Measurements from ENCODE around the gene TSPEAR. TPM values are rescaled to one million over a fixed set of nuclear protein-coding genes. Genes with fewer than 3 reads are reported as not detected.

TSPEAR gene
- total and polyA plus RNA-seq, 9 of the 15 experiments (the other 6 are each of a cell fraction or from before 2014, with no cell fraction given), result not detected

DNA sequence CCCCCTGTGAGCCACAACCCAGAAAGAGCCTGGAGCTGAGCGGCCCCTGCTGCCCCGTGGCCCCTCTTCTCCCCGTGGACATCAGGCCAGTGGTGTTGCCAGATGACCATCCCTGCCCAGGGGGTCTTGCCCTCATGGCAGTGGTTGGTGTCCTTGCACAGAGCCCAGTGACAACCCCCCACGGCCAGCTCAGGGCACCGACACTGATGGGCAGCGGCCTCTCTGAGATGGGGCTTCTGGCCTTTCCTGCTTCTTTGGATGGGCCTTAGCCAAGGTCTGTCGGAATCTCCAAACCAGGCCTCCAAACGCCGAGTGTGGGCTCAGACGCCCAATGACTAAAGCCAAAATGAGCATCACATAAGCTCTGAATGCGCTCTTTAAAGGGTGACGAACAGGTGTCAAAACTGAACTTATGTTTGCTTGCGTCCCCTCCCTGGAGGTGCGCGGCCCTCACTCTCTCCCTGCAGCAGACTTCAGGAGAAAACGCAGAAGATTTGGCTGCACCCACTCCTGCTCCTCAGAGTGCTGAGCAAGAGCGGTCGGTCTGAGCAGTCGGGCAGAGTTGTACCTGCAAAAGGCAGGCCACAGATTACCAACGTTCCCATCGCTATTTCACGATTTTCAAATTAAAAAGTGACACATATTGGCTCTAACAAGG, 48.4 kb upstream of the TSPEAR start:
- Histone ChIP-seq H3K27me3 (ENCODE audit: control insufficient read depth in 2 of 2, insufficient read depth in 2 of 2, low read length in 2 of 2) (peaks cover 6 to 17% of the 10 kb centered on the region in 2 experiments; a peak in 1 of 5 replicates), H3K9me1 (ENCODE audit: control insufficient read depth, insufficient read depth, low read length) (no peaks in the 10 kb centered on the region), H3K9me3 (replicated peaks; ENCODE audit: control insufficient read depth, insufficient read depth, low read depth, low read length) (no peaks in the 10 kb centered on the region), H3K4me1 (replicated peaks in 1 of 2; ENCODE audit: control insufficient read depth in 2 of 2, insufficient read depth in 2 of 2, low read length in 2 of 2) (peaks cover 2 to 41% of the 10 kb centered on the region in 2 experiments; a peak in 4 of 5 replicates), H3K4me3 (no peak overlapping the region), H3K9ac (ENCODE audit: insufficient read depth in 1 of 2, low read depth in 2 of 2, low read length in 2 of 2) (no peak overlapping the region), H3K79me2 (ENCODE audit: control insufficient read depth, insufficient read depth, low read length) (no peaks in the 10 kb centered on the region), H3K36me3 (ENCODE audit: control insufficient read depth, insufficient read depth, low read length) (no peaks in the 10 kb centered on the region), H3K4me2 (ENCODE audit: insufficient read depth, low read length) (no peak overlapping the region), H3K27ac (ENCODE audit: extremely low read depth, low read depth, low read length) (no peak overlapping the region), H4K20me1 (replicated peaks; ENCODE audit: control insufficient read depth, insufficient read depth, low read length) (0 out of 2 replicates have a peak, but pooled peaks cover 11% of the 10 kb centered on the region), H2AFZ (ENCODE audit: low read depth, low read length) (no peak overlapping the region)
- intact Hi-C loops (cut with micrococcal nuclease), result no loop called here
- no peak for DNase-seq (ENCODE audit: extremely low read depth in 1 of 4, low spot score in 3 of 4)
- TF ChIP-seq ILF3 (IDR thresholded peaks at IDR 0.05; ENCODE audit: borderline replicate concordance) (no peak), TBP (optimal IDR thresholded peaks at IDR 0.05; ENCODE audit: low read depth, low read length) (no peak), CBX5 (IDR thresholded peaks at IDR 0.05; ENCODE audit: borderline replicate concordance, low read depth) (no peak), CBX1 (IDR thresholded peaks at IDR 0.05; ENCODE audit: low read depth) (no peak), RBM25 (IDR thresholded peaks at IDR 0.05; ENCODE audit: low read depth, low read length, severe bottlenecking) (no peak), KDM4B (IDR thresholded peaks at IDR 0.05; ENCODE audit: borderline replicate concordance in 2 of 2, low read depth in 1 of 2) (no peak), GTF2A2 (tag; IDR thresholded peaks at IDR 0.05) (no peak), PTTG1 (tag; IDR thresholded peaks at IDR 0.05; ENCODE audit: low read depth) (no peak), ZNF316 (IDR thresholded peaks at IDR 0.05) (no peak)
- no TSS peak for BruUV-seq (replicated peaks)
- no peak for ATAC-seq
- POLR2A ChIA-PET, result interaction anchor here (0.6 to 1.1 kb wide), 2 partner anchors 17 to 254 kb away, joined by 3 read pairs; no protein-coding TSS in a partner anchor
- CTCF ChIA-PET (ENCODE audit: low intra/inter-chr PET ratio), result no interaction called here
- in situ Hi-C loops (cut with MboI), result no loop called here
- no peak for FAIRE-seq
- WGBS (ENCODE audit: insufficient coverage, low coverage, missing lambda C conversion rate), result 42% methylated on average over 21 of the region's 22 CpGs
